GM12801 (cell line): Measurements from ENCODE around the gene PVRIG.

Experiments used
- CTCF ChIP-seq: IDR thresholded peaks from one replicate; pipeline ENCODE4 v1.5.1; 2011; ENCODE audit warnings: control low read depth; ENCODE audit not compliant: insufficient read length; ENCODE audit errors: extremely low read depth

The PVRIG gene

GRCh38 chr7:100210805-100211204, 8.9 kb upstream of the PVRIG start:
- TF ChIP-seq CTCF = no peak

GRCh38 chr7:100211342-100211780, 8.4 kb upstream of the PVRIG start:
- TF ChIP-seq CTCF = no peak

- TF ChIP-seq CTCF = no peak
Measured at GRCh38 chr7:100212631-100213286, 7.0 kb upstream of the PVRIG start.

GRCh38 chr7:100213672-100214071, 6.1 kb upstream of the PVRIG start:
- TF ChIP-seq CTCF = no peak

GRCh38 chr7:100215895-100216294, 3.9 kb upstream of the PVRIG start:
- TF ChIP-seq CTCF = no peak

GRCh38 chr7:100219271-100219737, 445 bp upstream of the PVRIG start:
- TF ChIP-seq CTCF = no peak

GRCh38 chr7:100220586-100221230, 959 bp downstream of the PVRIG start:
- no peak for TF ChIP-seq CTCF
